ENCODE data around the gene GDNF.

GRCh38 chr5:37857696-37858095 is 17.9 kb upstream of the GDNF start:
- TF ChIP-seq CTCF (tag by site-specific recombination; IDR thresholded peaks at IDR 0.05) (no peak), ZNF530 (tag by site-specific recombination; IDR thresholded peaks at IDR 0.05; ENCODE audit: low read depth) (no peak), GLIS2 (tag by site-specific recombination; IDR thresholded peaks at IDR 0.05) (no peak), KLF16 (tag by site-specific recombination; IDR thresholded peaks at IDR 0.05) (no peak), ZBTB49 (tag by site-specific recombination; IDR thresholded peaks at IDR 0.05; ENCODE audit: low read depth) (no peak), ZNF837 (tag by site-specific recombination; IDR thresholded peaks at IDR 0.05) (no peak), ZNF677 (tag by site-specific recombination; IDR thresholded peaks at IDR 0.05) (no peak), ZNF24 (tag by site-specific recombination; IDR thresholded peaks at IDR 0.05) (no peak), ZSCAN30 (tag by site-specific recombination; IDR thresholded peaks at IDR 0.05) (no peak), REST (tag by site-specific recombination; IDR thresholded peaks at IDR 0.05) (no peak), ZNF354C (tag by site-specific recombination; IDR thresholded peaks at IDR 0.05; ENCODE audit: borderline replicate concordance, low read depth) (no peak), ZNF391 (tag by site-specific recombination; IDR thresholded peaks at IDR 0.05; ENCODE audit: borderline replicate concordance, low read depth) (no peak), ZNF2 (tag by site-specific recombination; IDR thresholded peaks at IDR 0.05) (no peak)

Measured in HEK293 (cell line).